Dermis microvascular lymphatic vessel endothelial cell (primary cell): ENCODE data around the gene CGB5. TPM values are rescaled to one million over a fixed set of nuclear protein-coding genes. Genes with fewer than 3 reads are reported as not detected.
"Not testable (repeated sequence)": the region's sequence is repeated elsewhere in the genome, so short reads cannot be mapped to it uniquely, and the experiment has no call there.

Experiments
- DNase-seq, 2 donors: peaks; one replicate each; pipeline versions ENCODE4 v3.0.0 to v3.0.0-alpha.2; 2010; ENCODE audit warnings: low read depth in 2 of 2
- total RNA-seq: library from RNA; depleted of rRNA; stranded (reverse); fragments of >200 nt; gene quantifications from 2 replicates; pipeline ENCODE4 v1.2.1, GENCODE V29; 2014

The CGB5 gene
- not detected in 2 replicates for total RNA-seq

DNA sequence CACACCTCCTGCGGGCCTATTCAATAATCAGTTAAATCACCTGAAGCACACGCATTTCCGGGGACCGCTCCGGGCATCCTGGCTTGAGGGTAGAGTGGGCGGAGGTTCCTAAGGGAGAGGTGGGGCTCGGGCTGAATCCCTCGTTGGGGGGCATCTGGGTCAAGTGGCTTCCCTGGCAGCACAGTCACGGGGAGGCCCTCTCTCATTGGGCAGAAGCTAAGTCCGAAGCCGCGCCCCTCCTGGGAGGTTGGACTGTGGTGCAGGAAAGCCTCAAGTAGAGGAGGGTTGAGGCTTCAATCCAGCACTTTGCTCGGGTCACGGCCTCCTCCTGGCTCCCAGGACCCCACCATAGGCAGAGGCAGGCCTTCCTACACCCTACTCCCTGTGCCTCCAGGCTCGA, at the start of gene CGB5:
CGB5 (plus strand) TSS at position 301 of the 400 bp plus-strand sequence. CDS start 362 bp downstream, outside the sequence.
- DNase-seq = not testable (repeated sequence)

DNA sequence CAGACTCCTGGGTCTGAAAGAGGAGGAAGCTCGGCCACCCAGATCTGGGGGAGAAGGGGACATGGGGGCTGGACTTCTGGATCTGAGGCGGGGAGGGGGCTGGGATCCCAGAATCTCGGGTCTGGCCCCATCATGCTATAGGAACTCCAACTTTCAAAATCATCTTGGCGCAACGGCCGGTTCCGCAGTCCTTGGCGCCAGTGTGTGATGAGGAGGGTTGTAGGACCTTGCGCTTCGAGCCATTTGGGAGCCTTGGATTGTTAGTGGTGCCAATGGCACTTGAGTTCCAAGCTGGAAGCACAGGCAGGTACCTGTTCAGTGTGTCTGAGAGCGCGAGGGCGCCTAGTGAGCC, 49.6 kb upstream of the CGB5 start:
- DNase-seq = no peak

DNA sequence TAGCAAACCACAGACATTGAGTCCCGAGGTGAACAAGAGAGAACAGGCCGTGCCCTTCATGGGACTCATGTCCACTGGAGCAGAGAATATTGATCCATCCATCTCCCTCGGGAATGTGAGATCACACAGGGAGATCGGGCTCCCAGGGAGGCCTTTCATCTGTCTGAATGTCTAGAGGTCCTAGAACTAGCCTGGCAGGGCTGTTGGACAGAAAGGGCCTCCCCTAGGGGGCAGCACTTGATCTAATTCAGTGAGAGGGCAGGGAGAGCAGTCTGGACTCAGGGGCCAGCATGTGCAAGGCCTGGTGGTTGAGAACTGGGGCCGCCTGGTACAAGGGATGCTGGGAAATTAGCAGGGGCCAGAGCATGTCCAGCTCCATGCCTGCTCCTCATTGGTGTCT, 45.7 kb upstream of the CGB5 start:
- DNase-seq = peak in 1 of 2 donors; percentile 60

DNA sequence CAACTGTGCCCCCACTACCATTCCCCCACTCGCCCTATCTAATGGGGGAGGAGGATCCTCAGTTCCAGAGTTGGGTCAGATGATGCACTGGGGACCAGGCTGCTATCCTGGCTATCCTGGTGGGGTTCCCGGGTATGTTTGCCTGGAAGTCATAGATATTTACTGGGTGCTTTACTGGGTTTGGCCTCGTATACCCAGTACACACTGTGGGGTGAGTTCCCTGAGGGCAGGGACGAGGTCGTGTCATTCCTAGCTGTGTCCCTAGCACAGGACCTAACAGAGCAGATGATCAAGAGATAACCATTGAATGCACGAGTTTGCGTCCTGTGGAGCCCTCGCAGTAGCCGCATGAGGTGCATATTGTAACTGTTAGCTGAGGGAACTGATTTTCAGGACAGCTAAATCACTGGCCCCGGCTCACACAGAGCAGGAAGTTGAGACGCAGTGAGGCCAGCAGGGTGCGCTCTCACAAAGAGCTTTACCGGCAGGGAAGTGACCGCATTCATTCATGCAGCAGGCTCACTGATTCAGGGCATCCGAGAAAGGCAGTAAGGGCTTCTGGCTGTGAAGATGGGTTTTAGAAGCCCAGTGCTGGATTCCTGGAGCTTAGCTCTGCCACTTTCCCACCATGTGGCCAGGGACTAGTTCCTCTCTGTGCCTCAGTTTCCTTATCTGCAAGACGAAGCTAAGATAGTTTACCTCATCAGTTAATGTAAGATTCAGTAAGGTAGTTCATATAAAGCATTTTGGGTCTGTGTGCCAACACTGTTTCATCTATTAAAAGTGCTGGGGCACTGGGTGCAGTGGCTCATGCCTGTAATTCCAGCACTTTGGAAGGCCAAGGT, 43.9 kb upstream of the CGB5 start:
- peak; percentile 53 to 76 for DNase-seq

DNA sequence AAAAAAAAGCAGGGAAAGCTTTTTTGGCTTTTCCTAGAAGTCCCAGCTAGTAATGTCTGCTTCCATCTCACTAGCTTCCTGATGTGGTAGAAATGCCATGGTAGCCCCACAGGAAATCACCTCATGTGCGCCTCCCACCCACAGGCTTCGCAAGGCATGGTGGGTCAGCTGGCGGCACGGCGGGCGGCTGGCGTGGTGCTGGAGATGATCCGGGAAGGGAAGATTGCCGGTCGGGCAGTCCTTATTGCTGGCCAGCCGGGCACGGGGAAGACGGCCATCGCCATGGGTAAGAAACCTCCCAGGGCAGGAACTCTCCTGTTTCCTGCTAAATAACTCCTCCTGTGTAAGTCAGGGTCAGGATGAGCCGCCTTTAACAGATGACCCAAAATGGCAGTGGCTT, 39.5 kb upstream of the CGB5 start:
- no peak for DNase-seq

DNA sequence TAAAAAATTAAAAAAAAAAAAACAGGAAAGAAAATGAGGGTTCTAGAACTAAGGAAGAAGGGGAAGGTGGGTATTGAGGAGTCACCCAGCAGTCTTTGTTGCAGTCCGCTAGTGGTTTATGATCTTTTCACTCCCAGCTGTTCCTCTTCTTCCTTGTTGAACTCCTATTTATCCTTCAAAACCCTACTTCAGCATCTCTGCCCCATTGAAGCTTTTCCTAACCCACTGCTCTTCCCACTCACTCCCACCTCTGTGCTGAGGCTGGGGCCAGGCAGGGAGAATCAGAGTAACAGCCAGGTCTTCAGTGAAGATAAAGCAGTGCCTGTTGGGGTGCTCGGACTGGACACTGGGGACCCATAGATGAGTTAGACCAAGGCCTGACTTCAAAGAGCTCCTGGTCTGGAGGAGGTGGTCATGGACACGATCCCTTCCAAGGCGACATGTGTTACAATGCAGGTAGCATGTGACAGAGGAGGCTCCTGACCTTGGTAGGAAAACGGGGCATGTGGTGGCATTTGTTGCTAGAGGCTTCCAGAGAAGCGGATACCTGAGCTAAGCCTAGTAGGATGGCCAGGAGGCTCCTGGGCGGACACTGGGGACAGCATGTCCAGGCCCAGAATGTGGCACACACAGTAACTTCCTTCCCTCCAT, 38.6 kb upstream of the CGB5 start:
- DNase-seq = no peak

DNA sequence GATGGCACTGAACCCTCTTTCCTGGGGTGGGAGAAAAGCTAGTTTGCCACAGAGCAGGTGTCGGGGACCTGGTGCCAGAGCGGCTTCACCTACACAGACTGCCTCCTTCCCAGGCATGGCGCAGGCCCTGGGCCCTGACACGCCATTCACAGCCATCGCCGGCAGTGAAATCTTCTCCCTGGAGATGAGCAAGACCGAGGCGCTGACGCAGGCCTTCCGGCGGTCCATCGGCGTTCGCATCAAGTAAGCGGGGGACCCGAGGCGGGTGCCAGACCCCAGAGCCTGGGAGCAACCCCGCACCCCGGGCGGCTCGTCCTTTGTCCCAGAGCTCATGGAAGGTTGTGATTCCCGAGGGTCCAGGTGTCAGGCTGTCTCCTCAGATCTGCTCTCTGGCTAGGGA, 36.7 kb upstream of the CGB5 start:
- DNase-seq = no peak

DNA sequence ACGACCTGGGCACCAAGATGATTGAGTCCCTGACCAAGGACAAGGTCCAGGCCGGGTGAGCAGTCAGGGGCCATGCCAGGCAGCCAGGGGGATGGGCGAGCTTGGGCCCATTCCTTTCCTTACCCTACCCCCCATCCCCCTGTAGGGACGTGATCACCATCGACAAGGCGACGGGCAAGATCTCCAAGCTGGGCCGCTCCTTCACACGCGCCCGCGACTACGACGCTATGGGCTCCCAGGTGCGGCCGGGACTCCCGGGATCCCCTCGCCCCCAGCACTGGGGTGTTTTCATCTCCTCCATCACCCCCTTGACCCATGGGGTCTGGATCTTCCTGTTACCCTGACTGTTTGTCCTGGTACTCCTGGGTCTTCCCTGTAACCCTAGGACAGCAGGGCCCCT, 33.8 kb upstream of the CGB5 start:
- no peak for DNase-seq

DNA sequence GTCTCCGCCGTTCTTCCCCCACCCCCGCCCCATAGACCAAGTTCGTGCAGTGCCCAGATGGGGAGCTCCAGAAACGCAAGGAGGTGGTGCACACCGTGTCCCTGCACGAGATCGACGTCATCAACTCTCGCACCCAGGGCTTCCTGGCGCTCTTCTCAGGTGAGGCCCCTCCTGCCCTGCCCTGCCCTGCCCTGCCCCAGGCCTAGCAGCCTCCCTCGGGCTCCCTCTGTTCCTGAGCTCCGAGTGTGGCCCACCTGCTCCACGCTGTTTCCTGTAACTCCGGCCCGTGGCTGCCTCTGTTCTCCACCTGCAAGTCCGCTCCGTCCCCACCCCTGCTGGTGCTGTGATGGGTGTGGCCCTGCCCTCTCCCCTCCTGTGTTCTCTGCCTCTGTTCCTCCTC, 33.2 kb upstream of the CGB5 start:
- DNase-seq = no peak

DNA sequence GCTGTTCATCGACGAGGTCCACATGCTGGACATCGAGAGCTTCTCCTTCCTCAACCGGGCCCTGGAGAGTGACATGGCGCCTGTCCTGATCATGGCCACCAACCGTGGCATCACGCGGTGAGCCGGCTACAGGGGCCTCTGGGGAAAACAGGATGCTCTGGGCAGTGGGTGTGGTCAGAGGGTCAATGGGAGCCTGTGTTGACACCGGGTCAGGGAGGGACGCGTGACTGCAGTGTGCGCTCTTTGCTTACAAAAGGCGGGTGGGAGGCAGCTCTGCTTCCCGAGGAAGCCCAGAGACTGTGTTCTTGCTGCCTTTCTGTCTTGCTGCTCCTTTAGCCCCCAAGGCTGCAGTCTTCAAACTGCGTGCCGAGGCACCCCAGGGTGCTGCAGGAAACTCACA, 32.5 kb upstream of the CGB5 start:
- DNase-seq = no peak

DNA sequence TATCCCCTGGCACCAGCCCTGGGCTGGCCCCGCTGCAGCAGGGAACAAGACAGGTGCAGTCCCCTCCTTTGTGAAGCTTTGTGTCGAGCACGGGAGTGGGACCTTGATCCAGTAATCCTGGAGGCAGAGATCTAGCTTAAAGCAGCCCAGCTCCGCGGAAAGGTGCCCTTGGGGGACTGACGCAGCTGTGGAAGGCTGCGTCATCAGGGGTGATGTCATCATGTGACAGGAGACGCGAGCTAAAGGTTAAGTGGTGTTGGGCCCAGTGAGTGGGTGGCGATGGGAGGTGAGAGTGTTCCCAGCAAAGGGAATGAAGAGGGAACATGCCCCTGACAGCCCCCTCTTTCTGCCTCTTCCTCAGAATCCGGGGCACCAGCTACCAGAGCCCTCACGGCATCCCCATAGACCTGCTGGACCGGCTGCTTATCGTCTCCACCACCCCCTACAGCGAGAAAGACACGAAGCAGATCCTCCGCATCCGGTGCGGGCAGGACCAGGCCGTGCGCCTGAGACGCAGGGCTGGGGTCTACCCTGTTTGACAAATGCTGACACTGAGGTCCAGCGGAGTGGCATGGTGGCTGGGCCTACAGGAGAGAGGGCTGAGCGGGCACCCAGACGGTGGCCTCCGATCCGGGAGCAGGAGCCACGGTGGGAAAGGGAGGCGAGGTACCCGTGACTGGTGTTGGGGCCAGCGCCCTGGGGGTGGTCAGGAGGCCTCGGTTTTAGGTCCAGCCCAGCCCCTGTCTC, 29.4 kb upstream of the CGB5 start:
- no peak for DNase-seq

DNA sequence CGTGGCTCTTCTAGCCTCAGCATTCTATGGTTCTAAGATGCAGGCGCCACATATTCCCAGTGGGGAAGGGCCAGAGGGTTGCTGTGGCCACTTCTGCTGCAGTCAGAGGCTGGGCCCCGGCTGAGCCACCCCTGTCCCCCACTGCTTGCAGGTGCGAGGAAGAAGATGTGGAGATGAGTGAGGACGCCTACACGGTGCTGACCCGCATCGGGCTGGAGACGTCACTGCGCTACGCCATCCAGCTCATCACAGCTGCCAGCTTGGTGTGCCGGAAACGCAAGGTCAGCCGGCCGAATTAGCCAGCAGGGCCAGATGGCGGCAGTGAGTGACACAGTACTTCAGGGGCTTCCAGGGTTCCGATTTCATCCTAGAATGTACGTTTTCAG, 28.8 kb upstream of the CGB5 start:
- no peak for DNase-seq

DNA sequence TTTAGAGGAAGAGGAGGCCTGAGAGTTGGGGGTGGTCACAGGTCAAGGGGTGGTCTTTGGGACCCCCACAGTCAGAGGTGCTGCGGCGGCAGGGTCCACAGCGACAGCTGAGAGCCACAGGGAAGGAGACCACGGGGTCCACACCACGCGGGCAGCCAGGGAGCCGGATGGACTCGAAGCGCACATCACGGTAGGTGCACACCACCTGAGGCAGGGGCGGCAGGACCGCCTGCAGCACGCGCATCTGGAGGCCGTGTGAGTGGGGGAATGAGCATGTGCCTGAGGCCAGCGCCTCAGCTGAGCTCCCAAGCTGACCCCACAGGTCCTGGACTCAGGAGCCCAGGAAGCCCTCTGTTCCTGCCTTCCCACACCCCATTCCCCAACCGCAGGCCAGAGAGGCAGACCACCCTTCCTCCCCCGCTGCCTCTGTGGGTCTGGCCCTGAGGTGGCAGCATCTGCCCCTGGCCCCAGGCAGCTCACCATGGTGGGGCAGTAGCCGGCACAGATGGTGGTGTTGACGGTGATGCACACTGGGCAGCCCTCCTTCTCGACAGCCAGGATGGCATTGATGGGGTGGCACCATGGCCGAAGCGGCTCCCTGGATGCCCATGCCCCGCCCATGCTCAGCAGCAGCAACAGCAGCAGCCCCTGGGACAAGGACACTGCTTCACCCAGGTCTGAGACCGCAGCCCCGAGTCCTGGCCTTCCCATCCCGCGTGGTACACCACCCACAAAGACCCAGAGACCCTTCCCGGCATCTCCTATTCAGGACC, 27.4 kb upstream of the CGB5 start:
- no peak for DNase-seq

DNA sequence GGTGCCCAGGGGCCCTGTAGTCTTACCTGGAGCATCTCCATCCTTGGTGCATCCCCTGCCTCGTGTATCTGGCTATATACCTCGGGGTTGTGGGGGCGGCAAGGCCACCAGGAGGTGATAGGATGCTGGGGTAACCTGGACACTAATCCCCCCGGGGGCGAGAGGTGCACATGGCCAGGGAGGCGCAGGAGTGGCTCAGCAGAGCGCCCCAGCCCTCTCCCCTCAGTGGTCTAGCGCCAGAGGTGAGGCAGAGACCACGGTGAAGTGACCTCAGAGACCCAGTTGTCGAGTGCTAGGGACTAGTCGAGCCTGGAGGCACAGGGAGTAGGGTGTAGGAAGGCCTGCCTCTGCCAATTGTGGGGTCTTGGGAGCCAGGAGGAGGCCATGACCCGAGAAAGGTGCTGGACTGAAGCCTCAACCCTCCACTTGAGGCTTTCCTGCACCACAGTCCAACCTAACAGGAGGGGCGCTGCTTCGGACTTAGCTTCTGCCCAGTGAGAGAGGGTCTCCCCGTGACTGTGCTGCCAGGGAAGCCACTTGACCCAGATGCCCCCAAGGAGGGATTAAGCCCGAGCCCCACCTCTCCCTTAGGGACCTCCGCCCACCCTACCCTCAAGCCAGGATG, 26.5 kb upstream of the CGB5 start, which contains the start of gene LHB:
LHB (minus strand) TSS at position 51 of the 625 bp plus-strand sequence; CDS start at position 41, 10 bp downstream.
- no peak for DNase-seq

DNA sequence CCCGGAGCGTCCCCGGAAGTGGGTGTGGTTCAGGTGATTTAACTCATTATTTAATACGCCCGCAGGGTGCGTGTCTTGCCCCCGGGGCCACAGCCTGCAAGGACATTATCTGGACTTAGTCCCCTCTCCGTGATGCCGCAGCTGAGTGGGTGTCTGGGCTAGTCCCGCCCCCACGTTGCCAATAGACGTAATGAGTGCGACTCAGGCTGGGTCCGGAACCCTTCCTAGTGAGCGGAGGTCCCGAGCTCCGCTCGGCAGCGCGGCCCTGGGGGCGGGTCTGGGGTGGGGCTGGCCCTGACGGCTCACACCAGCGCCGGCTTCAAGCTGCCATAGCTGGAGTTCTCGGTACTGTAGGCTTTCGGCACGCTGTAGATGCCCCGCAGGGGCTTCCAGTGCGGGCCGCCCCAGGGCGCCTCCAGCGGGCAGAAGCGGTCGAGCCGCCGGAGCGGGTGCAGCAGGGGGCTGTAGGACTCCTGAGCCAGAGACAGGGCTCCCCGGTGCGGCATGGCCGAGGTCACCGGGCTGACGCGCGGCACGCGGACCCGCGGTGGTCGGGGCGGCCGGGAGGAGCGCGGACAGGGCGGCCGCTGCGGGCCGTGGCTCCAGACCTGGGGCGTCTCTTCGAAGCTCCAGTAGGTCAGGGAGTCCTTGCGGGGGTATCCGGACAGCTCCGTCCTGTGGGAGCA, 25.8 kb upstream of the CGB5 start:
- DNase-seq = peak; percentile 23 to 68

DNA sequence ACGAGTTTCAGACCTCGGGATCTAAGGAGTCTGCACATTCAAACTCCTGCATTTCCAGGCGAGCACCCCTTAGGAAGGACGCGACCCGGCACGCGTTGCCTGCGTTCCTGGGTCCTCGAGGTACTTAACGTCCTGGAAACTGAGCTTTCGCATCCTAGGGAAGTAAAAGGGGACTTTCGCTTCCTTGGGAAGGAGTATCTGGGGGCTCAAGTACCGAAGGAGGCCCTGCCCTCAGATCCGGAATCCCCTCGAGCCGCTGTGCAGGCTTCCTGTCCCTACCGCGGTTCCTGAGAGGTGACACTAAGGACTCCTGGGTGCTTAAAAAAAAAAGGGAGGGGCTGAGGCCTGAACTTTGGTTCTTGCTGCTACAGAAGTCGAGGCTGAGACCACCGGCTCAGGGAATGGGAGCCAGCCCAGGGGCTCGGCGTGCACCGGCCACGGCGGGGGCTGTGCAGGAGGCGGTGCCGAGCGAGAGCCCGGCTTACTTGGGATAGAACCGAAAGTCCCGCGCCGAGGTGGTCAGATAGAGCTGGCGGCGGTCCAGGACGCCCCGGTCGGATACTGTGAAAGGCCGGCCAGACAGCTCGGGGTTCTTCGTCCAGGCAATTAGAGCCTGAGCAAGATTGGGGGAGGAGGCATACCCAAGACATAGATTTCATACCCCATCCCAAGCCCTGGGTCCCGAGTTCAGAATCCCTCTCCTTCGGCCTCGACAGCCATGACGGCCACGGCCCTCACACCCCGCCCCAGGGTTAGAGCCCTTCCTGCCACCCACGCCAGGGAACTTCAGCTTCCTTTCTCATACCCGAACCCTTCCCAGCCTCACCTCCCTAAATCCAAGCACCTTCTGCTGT, 25.0 kb upstream of the CGB5 start:
- DNase-seq = not testable (repeated sequence)

DNA sequence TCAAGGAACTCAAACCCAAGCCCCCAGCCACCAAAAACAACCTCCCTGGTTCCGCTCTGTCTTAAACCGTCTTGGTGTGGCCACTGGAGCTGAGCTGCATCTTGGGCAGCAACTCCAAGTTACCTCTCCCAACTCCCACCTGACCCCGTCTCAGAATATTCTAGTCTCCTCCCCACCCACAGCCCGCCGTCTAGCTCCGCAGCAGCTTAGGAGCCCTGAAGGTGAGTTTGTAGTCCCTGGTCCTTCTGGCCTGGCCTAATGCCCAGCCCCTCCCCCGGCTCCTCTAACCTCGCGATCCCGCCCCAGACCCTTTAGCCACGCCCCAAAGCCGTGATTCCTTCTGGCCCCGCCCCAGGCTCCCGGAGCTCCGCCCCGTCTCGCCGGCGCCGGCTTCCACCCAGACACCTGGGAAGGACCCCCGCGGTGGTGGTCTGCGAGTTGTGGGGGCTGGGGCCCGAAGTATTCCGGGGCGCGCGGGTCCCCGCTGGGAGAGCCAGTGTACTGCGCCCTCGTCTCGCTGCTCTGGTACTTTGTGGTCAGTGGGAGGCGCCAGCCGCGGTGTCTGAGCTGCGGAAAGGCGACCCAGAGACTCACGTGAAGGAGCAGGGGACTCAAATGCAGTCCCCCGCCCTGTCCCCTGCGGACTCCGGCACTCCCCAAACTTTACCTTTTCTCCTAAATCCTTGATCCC, 24.3 kb upstream of the CGB5 start:
- DNase-seq = peak in 1 of 2 donors; percentile 42

DNA sequence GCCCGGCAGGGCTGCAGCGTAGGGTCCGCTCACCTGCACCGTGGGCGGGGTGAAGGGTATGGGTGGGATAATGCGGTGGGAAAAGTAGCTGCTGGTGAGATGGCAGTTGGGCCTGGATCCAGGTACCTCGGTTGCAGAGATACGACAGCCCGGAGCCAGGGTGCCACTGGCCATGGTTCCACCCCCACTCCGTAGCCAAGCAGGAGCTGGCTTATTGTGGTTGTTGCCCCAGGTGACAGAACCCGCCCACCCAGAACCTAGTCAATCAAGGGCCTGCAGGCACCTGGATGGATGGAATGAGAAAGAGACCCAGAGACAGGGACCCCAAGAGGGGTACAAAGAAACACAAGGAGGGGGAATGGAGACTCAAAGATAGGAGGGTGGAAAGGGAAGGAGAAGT, 23.3 kb upstream of the CGB5 start:
- no peak for DNase-seq
